NCI-H1436 treated with DMSO at 0.1 percent for 48 hours (cell line): ENCODE measurements around the gene SORCS2.

Source experiments
- DNase-seq: peaks from one replicate; lab custom pipeline; 2025; lab: John Stamatoyannopoulos, UW

SORCS2 gene

DNA sequence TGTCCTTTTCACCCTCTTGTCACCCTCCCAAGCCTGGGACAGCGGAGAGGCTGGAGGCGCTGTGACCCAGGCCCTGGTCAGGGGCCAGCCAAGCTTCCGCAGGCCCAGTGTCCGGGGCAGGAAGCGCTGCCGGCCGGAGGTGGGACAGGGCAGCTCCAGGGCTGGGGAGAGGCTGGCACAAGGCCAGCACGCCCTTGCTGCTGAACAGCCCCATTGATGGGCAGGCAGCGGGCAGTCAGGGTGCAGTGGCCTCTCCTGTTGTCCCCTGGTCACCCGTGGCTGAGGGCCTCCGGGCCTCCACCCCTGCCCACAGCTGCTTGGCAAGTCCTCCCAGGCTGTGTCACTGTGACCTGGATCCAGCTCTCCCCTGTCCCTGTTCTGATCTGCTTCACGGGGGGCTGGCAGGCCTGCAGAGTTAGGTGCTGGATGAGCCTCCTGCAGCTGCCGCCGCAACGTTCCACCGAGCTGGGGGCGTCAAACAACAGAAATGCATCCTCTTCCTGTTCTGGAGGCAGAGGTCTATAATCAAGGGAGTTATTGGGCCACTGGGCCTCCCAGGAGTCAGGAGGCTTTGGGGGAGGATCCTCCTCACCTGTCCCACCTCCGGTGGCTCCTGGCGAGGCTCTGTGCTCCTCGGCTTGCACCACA, 134.5 kb downstream of the SORCS2 start:
- DNase-seq: no peak

DNA sequence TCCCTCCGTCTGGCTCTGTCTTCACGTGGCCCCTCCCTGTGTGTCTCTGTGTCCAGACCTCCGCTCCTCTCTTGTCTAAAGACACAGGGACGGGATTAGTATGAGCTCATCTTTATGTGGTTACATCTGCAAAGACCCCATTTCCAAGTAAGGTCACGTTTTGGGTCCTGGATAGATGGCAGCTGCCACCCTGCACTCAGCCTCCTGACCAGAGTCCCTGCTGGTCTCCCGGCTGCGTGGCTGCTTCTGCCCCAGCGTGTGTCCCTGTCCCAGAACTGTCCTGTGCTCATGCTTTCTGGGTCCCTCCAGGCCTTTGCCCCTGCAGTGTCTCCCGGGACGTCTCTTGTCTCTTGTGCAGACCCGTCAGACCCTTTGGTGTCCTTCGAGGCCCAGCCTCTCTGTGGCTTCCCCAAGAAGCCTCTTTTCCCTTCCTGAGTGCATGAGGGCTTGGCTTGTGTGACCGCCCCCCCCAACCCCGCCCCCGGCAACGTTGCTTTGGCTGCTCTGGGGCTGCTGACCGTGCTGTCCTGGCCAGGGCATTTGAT, 135.1 kb downstream of the SORCS2 start:
- no peak for DNase-seq

DNA sequence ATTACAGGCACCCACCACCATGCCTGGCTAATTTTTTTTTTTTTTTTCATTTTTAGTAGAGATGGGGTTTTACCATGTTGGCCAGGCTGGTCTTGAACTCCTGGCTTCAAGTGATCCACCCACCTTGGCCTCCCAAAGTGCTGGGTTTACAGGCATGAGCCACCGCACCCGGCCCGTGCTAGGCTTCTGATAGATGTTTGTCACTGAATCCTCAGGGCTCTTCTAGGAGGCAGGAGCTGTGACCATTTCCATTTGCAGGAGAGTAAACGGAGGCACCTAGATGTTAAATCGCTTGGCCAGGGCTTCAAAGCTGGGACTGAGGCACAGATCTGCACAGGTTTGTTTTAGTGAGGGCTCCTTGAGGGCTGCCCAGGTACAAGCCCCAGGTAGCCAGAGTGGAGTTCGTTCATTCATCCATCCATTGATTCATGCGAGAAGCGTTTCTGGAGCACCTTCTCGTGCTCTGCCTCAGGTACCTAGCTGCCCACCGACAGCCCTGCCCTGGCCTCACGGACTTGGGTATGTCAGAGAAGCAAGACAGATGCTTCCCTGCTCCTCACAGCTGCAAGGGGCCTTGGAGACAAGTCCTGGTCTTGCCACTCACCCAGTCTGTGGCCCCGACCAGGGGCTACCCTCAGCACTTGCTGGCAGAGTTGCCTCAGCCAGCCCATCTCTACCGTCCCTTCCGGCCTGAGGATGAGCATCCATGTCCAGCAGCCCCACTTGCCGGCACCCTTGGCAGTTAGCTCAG, 136.0 kb downstream of the SORCS2 start:
- DNase-seq: no peak

DNA sequence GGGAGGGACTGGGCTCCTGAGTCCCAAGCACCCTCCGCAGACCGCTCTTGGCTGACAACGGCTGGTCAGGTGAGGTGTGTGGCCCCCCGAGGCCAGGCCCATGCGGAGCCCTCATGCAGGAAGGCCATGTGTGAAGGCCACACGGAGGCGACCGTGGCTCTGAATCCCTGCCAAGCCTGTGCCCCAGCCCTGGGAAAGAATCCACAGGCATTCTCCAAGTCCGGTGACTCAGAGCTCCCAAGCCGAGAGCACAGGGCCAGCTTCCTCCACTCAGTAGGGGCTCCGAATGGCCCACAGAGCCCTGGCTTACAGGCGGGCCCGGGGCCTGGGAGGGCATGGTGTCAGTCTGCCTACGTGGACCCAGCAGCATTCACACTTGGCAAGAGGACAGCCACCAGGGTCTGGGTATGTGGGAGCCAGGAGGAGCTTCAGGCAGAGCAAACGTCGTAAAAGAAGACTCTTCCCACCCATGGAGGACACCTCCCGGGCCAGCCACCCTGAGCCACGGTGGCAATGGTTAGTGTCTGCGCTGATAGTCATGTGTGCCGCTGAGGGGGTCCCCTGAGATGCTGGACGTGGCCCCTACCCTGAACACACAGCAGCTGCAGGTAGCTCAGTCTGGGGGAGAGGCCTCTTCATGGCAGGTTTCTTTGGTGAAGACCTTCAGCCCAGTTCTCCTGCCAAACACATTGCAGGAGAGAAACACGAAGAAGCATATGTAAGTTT, 136.7 kb downstream of the SORCS2 start:
- no peak for DNase-seq

DNA sequence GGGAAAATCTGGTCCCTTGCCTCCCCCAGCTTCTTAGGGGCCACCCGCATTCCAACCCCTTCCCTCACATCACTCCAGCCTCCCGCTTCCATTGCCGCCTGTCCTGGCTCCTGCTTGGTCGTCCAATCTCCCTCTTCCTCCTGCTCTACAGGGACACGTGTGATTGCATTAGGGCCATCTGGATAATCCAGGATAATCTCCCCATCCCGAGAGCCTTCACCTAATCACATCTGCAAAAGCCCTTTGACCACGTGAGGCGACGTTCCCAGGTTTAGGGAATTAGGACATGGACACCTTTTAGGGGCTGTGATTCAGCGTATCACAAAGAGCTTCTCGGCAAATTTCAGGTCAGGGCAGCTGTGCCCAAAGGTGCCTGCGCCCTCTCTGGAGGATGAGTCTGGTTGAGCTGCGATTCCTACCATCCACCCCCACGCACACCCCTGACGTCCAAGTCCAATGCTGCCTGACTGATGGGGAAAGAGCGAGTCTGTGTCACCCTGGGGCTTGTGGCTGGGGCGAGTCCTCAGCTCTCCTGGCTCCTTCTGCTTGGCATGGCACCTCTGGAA, 137.8 kb downstream of the SORCS2 start:
- no peak for DNase-seq

DNA sequence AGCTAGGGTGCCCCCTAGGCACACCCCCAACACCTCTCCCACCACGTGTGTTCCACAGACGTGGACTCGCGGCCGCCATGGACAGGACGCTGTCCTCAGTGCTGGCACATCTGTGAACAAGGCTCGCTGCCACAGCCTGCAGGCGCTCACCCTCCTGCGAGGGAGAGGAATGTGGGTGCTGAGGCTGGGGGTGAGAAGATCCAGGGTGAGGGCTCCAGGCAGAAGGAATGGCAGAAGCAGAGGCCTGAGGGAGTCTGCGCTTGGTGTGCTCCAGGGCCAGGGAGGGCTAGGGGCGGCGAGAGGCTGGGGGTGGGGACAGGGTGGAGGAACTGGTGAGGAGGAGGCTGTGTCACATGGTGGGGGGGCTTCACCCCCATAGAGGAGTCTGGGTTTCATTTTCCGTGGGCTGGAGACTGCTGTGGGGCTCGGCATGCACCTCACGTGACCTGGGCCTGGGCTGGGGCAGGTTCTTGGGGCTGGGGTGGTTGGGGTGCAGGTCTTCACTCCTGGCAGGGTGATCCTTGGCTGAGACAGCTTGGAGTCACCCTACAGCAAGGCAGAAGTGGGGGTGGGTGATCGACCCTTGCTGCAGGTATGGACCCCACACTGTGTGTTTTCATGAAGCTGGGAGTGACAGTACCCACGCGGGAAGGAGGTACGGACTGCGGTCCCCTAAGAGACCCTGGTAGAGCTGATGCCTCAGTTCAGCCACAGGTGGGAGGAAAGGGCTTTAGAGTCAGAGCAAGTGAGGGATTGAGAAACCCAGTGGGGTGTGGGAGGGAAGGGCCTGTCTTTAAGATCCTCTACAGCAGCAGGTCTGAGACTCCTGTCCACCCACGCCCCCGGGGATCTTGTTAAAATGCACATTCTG, 138.7 kb downstream of the SORCS2 start:
- no peak for DNase-seq

DNA sequence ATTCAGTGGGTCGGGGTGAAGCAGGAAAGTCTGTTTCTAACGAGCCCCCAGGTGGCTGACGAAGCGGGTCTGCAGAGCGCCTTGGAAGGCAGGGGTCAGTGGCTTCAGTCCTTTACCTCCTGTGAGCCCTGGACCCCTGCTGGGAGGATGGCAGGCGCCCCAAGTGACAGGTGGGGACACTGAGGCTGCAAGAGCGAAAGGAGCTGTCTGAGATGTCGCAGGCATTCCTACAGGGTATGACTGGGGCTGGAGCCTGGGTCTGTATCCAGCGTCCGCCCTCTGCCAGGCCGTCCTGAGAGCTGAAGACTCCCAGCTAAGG, 139.3 kb downstream of the SORCS2 start:
- no peak for DNase-seq

DNA sequence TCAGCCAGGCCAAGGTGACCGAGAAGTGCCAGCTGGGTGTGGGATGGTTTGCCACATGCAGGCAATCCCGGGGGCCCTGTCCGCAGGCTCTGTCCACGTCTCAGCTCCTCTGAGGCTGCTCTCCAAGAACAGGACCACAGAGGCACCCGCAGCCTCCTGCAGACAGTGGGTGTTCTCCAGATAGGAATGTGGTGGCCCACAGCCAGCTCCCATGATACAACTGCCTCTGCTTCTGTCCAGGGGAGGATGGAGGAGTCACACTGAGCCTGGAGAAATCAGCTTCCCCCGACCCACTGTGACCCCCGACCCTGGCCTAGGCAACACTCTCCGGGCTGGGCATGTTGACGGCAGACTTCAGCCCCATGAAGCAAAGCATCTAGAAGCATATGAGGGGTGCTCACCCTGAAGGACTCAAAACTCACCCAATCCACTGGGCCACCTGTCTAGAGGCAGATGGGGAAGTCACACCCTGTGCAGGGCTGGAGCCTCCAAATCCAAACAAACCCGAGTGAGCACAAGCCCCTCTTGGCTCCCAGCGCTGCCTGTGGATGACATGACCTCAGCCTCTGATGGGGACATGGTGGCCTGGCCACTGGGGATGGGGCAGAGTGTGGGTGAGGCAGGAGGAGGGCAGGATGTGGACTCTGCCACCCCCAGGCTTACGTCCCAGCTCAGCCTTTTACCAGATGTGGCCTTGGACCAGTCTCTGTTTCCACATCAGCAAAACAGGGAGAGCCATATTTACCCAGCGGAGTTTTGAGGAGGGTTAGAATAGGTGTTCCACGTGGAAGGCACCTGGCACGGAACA, 140.1 kb downstream of the SORCS2 start:
- no peak for DNase-seq

DNA sequence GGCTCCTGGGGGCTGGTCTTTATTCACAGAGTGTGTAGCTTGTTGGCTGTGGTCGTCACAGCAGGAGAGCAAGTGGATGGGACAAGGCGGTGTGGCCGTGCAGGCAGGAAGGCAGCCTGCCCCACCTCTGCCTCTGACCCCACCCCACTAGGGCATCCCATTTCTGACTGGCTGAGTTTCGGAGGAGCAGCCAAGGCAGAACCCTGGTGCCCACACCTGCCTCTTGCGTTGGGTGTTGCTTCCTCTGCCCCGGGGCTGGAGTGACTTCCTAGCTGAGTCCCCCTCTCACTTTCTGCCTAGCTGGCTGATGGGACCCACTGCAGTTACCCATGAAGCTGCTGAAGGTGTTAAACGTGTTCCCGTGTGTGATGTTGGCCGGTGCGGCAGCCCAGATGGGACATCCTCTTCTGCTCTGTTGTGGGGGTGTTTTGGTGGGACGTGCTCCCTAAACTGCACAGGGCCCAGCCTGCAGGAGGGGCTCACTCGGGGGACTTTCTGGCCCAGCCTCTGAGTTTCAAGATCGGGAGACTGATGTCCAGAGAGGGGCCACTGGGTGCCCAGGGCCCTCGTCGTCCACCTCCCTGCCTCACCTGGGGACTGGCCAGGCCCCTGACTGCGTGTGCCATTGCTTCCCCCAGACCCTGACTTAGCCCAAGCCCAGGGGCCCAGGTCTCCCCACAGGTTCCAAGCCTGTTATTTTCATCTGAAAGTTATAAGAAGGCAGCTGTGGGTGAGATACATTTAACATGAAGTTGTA, 140.9 kb downstream of the SORCS2 start:
- no peak for DNase-seq

DNA sequence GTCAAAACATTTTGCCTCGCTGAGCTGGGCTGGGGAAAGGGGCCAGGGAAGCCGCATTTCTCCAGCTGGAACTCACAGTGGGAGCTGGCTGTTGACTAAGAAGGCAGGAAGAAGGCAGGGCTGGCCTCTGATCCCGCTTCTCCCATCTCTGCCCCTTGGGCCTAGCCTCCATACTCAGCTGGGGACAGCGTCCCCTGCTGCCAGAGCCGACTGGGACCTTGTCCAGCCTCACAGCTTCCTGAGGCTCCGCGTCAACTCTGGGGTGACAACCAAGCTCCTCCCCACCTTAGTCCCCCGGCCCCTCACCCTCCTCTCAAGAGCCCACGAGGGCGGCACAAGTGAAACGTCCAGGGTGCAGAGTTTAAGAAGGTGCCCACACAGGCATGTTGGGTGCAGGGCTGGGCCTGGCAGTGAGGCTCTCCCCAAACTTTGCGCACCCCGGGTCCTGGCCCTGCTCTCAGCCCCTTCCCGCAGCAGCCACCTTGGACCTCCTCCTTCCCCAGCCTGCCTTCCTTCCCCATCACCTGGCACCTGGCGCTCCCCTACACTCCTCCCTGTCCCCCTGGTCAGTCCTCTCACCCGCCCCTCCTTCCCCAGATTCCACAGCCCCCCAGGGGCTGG, 141.6 kb downstream of the SORCS2 start:
- no peak for DNase-seq

DNA sequence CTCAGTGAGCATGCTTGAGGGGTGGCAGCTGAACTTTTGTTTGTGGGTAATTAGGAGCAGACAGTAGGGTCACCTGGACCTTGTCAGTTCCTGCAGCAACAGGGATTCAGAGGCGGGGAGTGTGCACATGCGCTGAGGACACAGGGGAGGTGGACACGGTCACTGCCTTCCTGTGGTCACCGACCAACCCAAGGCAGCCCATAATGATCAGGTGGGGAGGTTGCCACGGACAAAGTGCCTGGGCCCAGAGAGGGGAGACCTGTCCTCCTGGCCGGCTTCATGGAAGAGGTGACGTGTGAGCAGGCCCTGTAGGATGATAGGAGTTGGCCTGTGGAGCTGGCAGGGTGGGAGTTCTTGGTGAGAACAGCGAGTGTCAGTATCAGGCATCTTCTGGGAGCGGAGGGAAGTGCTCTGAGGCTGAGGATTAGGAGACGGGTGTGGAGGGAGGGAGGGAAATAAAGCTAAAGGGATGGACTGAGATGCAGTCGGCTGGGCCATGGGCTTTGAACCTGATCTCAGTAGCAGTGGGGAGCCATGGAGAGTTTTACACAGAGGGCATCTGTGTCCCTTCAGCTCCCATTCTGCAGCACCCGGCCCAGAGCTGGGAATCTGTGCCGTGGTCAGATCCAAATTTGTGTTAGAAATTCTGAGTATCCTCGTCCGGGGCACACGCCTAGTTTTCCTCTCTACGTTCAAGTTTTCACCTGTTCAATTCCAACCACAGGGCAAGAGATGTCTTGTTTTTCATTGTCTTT, 142.4 kb downstream of the SORCS2 start:
- no peak for DNase-seq

DNA sequence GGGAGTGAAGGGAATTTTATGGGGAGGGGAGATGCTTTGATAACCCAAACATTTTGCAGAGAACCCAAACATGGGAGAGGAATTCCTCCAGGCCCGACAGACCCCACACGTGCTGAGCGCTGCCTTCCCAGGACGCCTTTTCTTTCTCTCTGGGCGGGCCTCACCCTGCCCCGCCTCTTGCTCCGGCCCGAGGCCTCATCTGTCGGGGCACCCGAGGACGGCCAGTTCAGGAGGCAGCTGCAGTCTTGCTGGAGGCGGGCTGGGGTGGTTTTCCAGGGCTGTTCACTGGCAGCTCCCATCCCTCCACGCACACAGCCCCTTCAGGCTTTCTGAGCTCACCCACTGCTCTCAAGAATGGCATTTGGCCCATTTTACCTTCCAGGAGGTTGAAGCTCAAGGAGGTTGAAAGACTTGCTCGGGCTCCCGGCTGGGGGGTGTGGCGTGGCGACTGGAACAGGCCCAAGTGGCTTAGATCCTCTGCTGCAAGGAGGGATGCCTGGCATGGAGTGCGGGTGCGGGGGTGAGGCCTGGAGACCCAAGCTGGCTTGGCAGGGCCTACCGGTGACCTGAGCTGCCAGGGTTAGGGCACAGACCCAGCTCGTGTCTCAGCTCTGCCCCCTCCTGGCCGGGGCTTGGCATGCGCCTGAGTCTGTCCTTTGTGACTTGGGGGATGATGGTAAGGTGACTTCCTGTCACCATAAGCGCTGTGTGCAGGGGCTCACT, 143.2 kb downstream of the SORCS2 start:
- DNase-seq: no peak

DNA sequence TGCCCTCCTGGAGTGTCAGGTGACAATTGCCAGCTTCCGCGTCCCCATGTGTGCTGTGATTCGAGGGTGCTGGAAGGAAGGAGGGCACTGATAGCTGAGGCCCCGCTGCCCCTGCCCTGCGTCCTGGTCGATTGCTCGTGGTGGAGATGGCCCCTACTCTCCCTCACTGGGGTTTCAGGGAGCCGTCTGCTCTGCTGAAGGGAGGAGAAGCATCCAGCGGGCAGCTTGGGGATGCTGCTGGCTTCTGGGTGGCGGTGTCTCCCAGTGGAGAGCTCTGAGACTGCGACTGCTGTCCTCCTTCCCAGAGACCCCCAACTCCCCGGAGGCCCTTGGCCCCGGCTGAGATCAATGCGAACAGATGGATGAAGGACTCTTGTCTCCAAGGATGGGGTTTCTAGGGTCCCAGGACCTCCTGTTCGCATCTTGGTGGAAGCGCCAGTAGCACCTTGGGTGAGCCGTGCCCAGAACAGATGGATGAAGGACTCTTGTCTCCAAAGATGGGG, 143.8 kb downstream of the SORCS2 start:
- no peak for DNase-seq

DNA sequence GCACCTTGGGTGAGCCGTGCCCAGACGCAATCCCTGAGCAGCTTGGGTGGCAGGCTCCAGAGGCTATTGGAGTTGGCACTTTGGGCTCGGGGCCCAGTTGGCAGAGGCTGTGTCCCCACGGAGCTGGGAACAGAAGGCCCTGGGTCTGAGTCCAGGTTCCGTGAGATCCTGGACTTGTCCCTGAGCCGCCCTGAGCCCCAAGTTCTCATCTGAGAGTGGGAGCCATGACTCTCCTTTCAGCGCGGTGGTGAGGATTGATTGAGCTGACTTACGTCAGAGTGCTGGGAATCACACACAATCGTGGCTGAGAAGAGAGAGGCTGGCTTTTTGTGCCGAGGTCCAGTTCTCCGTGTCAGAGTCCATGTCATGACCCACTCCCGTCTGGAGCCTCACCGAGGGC, 144.4 kb downstream of the SORCS2 start:
- DNase-seq: no peak

DNA sequence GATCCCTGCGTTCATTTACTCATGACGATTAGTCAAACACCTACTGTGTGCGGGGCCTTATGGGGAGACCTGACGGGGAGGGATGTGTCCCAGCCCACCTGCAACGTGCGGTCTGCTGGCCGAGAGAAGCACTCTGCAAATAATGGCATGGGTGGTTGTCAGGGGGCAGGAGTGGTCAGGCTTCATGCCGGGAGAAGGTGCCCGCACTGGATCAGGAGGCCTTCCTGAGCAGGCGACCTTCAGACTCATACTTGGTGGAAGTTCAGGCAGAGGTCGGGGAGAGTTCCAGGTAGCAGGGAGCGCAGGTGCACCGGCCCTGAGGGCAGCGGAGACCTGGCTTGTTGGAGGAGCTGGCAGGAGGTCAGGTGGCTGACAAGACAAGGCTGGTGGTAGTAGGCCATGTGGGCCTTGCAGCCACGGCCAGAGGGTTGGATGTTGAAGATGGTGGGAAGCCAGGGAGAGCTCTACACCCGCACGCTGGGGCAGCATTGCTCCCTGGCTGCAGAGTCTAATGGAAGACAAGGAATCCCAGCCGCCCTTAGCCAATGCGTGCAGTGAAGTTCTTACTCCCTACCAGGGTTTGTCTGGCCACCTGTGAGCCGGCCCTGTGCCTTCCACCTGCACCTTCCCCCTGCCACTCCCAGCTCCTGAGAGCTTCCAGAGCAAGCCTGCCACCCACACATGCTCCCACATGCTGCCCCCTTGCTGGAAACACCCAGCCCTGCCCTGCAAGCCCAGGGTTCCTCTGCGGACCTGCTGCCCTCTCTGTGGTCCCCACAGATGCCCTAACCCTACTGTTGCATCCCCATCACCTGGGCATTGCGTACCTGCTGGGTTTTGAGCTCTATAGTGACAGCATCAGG, 145.1 kb downstream of the SORCS2 start:
- DNase-seq: no peak

DNA sequence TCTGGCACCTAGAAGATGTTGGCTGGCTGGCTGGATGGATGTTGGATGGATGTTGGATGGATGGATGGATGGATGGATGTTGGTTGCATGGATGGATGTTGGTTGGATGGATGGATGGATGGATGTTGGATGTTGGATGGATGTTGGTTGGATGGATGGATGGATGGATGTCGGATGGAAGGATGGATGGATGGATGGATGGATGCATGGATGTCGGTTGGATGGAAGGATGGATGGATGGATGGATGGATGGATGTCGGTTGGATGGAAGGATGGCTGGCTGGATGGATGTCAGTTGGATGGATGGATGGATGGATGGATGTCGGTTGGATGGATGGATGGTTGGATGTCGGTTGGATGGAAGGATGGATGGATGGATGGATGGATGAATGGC, 145.7 kb downstream of the SORCS2 start:
- no peak for DNase-seq
